HK-2 (cell line): ENCODE measurements around the gene ZNF331.

Source experiments
- DNase-seq: peaks from one replicate; pipeline ENCODE4 v3.0.0-alpha.2; 2018; ENCODE audit not compliant: unreplicated experiment

The ZNF331 gene

DNA sequence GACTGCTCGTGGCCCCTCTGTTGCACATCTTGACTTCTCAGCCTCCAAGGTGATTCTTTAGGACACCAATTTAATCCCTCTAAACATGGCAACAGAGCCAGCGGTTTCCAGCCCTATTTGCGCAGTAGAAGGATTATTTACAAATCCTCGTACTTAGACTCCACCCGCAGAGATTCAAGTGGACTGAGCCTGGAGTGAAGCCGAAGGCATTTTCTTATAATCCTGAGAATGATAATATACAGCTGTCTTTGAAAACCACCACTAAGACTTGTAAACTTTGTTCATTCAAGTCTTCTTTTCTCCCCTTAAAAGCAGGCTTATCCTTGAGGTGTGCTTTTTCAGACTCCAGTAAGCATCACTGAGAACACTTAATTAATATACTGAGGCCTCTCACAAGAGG lies 89.0 kb downstream of the ZNF331 start:
- no peak for DNase-seq
